ENCODE measurements around the gene NCOA3. TPM values are rescaled to one million over a fixed set of nuclear protein-coding genes. Genes with fewer than 3 reads are reported as not detected.
A peak's percentile ranks its signal among the peaks of the same experiment; 100 is the strongest.
"Not testable (repeated sequence)": the region's sequence is repeated elsewhere in the genome, so short reads cannot be mapped to it uniquely, and the experiment has no call there.

NCOA3 gene
- total RNA-seq, 3 donors from 2014 or later: 40.6 to 57.1 (median 45.1) TPM

GRCh38 chr20:47499053-47499452 is 2.6 kb upstream of the NCOA3 start:
- no peak for DNase-seq (ENCODE audit: low spot score in 2 of 2)
- intact Hi-C loops (cut with DNase I; ENCODE audit: low total_unique reads): loop anchor here (5.0 kb wide), 1 partner anchor 792 kb away; the partner anchor contains the start of gene SLC2A10
- TF ChIP-seq POLR2A (IDR thresholded peaks at IDR 0.05) (no peak), CTCF (IDR thresholded peaks at IDR 0.05) (no peak), POLR2AphosphoS5 (IDR thresholded peaks at IDR 0.05) (no peak)
- no peaks in the 10 kb centered on the region for H3K36me3 ChIP-seq
- no peaks in the 10 kb centered on the region for H3K27me3 ChIP-seq
- no peak overlapping the region for H3K4me3 ChIP-seq
- no peaks in the 10 kb centered on the region for H3K9me3 ChIP-seq
- no peak overlapping the region for H3K27ac ChIP-seq
- H3K4me1 ChIP-seq: peaks cover 0 to 8% of the 10 kb centered on the region in 2 donors

- Histone ChIP-seq H3K4me1 (peaks cover 0 to 10% of the 10 kb centered on the region in 2 donors), H3K27ac (peak overlapping the region in 1 of 2 donors; percentile 98)
- H3K9me3 ChIP-seq; H3K4me3 ChIP-seq; H3K36me3 ChIP-seq; intact Hi-C loops (cut with DNase I; ENCODE audit: low total_unique reads); H3K27me3 ChIP-seq; DNase-seq (ENCODE audit: low spot score in 2 of 2): not testable (repeated sequence)
These were observed 1.6 kb upstream of the NCOA3 start for GRCh38 chr20:47500082-47500481.

- intact Hi-C loops (cut with DNase I; ENCODE audit: low total_unique reads): no loop called here
- Histone ChIP-seq H3K9me3 (no peaks in the 10 kb centered on the region), H3K27me3 (no peaks in the 10 kb centered on the region), H3K4me3 (peak overlapping the region in 1 of 3 donors; percentile 100), H3K36me3 (no peaks in the 10 kb centered on the region), H3K27ac (peak overlapping the region in 1 of 2 donors; percentile 98), H3K4me1 (peaks cover 0 to 10% of the 10 kb centered on the region in 2 donors)
- TF ChIP-seq POLR2A (IDR thresholded peaks at IDR 0.05): no peak
- no peak for TF ChIP-seq POLR2AphosphoS5 (IDR thresholded peaks at IDR 0.05)
- no peak for TF ChIP-seq CTCF (IDR thresholded peaks at IDR 0.05)
- no peak for DNase-seq (ENCODE audit: low spot score in 2 of 2)
These were observed 1.1 kb upstream of the NCOA3 start for GRCh38 chr20:47500554-47500953.

GRCh38 chr20:47501116-47501481 is 588 bp upstream of the NCOA3 start:
- Histone ChIP-seq H3K9me3 (no peaks in the 10 kb centered on the region), H3K27ac (peak overlapping the region; percentile 96 to 98), H3K27me3 (no peaks in the 10 kb centered on the region), H3K36me3 (no peaks in the 10 kb centered on the region), H3K4me3 (peak overlapping the region; percentile 98 to 100 (median 99)), H3K4me1 (peaks cover 0 to 11% of the 10 kb centered on the region in 2 donors)
- TF ChIP-seq POLR2AphosphoS5 (IDR thresholded peaks at IDR 0.05): no peak
- TF ChIP-seq CTCF (IDR thresholded peaks at IDR 0.05): no peak
- no peak for TF ChIP-seq POLR2A (IDR thresholded peaks at IDR 0.05)
- DNase-seq (ENCODE audit: low spot score in 2 of 2): no peak
- intact Hi-C loops (cut with DNase I; ENCODE audit: low total_unique reads): no loop called here

GRCh38 chr20:47502271-47503239 is 868 bp downstream of the NCOA3 start:
- intact Hi-C loops (cut with DNase I; ENCODE audit: low total_unique reads): no loop called here
- H3K4me1 ChIP-seq: peaks cover 0 to 18% of the 10 kb centered on the region in 2 donors
- DNase-seq (ENCODE audit: low spot score in 2 of 2): no peak
- H3K4me3 ChIP-seq: peak overlapping the region; percentile 98 to 100 (median 99)
- peak overlapping the region; percentile 96 to 98 for H3K27ac ChIP-seq
- TF ChIP-seq CTCF (IDR thresholded peaks at IDR 0.05) (no peak), POLR2AphosphoS5 (IDR thresholded peaks at IDR 0.05) (no peak), POLR2A (IDR thresholded peaks at IDR 0.05) (no peak)
- H3K27me3 ChIP-seq: no peaks in the 10 kb centered on the region
- H3K9me3 ChIP-seq: no peaks in the 10 kb centered on the region
- no peaks in the 10 kb centered on the region for H3K36me3 ChIP-seq
